Measurements from ENCODE around the gene MISP. TPM values are rescaled to one million over a fixed set of nuclear protein-coding genes. Genes with fewer than 3 reads are reported as not detected.

The MISP gene
- total and polyA plus RNA-seq, 2 of the 13 experiments (the other 11 are each of a cell fraction or from before 2014, with no cell fraction given), result 0.67 to 1.3 TPM

- TF ChIP-seq RXRA (CRISPR knock-in tag; IDR thresholded peaks at IDR 0.05) (peak; percentile 47; the same call in 1 of the 2 replicates), TFDP1 (CRISPR knock-in tag; IDR thresholded peaks at IDR 0.05; ENCODE audit: borderline replicate concordance) (peak; percentile 41; the same call in 1 of the 2 replicates), HOXA5 (CRISPR knock-in tag; IDR thresholded peaks at IDR 0.05) (no peak), GABPB1 (CRISPR knock-in tag; IDR thresholded peaks at IDR 0.05) (peak; percentile 80), AGO1 (IDR thresholded peaks at IDR 0.05; ENCODE audit: low read depth, low read length, poor library complexity, severe bottlenecking) (peak; percentile 39), PHF20 (CRISPR knock-in tag; IDR thresholded peaks at IDR 0.05) (no peak), SMC3 (IDR thresholded peaks at IDR 0.05; ENCODE audit: low read length) (no peak), AFF4 (CRISPR knock-in tag; IDR thresholded peaks at IDR 0.05) (no peak), ZNF724P (CRISPR knock-in tag; IDR thresholded peaks at IDR 0.05; ENCODE audit: borderline replicate concordance) (no peak), GTF2F1 (IDR thresholded peaks at IDR 0.05; ENCODE audit: low read length) (no peak), FOXA3 (CRISPR knock-in tag; IDR thresholded peaks at IDR 0.05) (peak; percentile 25; the same call in 1 of the 2 replicates), ZNF530 (CRISPR knock-in tag; IDR thresholded peaks at IDR 0.05; ENCODE audit: low read depth) (no peak), ZBTB39 (CRISPR knock-in tag; IDR thresholded peaks at IDR 0.05) (no peak), SOX13 (IDR thresholded peaks at IDR 0.05) (no peak), SOX13 (CRISPR knock-in tag; conservative IDR thresholded peaks at IDR 0.05 in 1 of 2, IDR thresholded peaks at IDR 0.05 in 1 of 2) (peak in 1 of 2 experiments; percentile 8; a peak in 1 of 4 replicates), NR2C2 (CRISPR knock-in tag; IDR thresholded peaks at IDR 0.05; ENCODE audit: borderline replicate concordance) (no peak), HNF1A (IDR thresholded peaks at IDR 0.05; ENCODE audit: low read depth) (no peak), HNF1A (CRISPR knock-in tag; IDR thresholded peaks at IDR 0.05; ENCODE audit: borderline replicate concordance) (0 out of 2 replicates have a peak, but pooled peaks have one; percentile 9)
These were observed 38.2 kb downstream of the MISP start (continued) for GRCh38 chr19:788983-789700.

Data from HepG2 (cell line).